Cardiac septum (tissue), 1 donor: ENCODE measurements around the gene FERMT2. TPM values are rescaled to one million over a fixed set of nuclear protein-coding genes. Genes with fewer than 3 reads are reported as not detected.

ENCODE experiments used
- DNase-seq: peaks from one replicate; pipeline ENCODE4 v3.0.0-alpha.2; 2020; ENCODE audit warnings: low spot score
- intact Hi-C: fragments of 100-400 bp; cut with DNase I; formaldehyde crosslinking; loops from one replicate; pipeline ENCODE4 v1.14.0; 2022
- total RNA-seq: library from RNA; stranded (reverse); fragmentation: NEBNext Ultra II Directional; extraction: Animal tissue kit (Norgen Biotek cat#: 25700); gene quantifications from one replicate; pipeline ENCODE4 v1.2.1, GENCODE V29; 2021
- donor health status: DM: no; HTN: no; CAD: no.

FERMT2 gene
- total RNA-seq, 1 donor from 2014 or later = 156 TPM

DNA sequence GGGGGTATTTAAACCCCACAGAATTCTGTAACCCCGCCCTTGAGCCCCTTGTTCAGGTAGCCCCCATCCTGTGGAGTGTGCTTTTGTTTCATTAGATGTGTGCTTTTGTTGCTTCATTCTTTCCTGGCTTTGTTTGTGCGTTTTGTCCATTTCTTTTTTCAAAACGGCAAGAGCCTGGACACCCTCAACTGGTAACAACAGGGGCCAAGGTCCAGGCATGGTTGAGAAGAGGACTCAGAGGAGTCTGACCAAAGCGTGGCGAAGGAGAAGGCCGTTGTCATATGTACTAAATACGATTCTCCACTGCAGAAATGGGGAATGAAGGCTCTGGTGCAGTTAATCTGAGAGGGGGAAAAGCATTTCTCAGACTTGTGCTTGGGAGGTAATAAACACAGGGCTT is 113.4 kb downstream of the FERMT2 start:
- DNase-seq = no peak
- intact Hi-C loops = no loop called here

GRCh38 chr14:52836063-52836462 is 114.8 kb downstream of the FERMT2 start:
- DNase-seq = no peak

GRCh38 chr14:52835122-52835903 is 115.5 kb downstream of the FERMT2 start:
- DNase-seq = no peak

More at GRCh38 chr14:52836063-52836462, 114.8 kb downstream of the FERMT2 start:
- intact Hi-C loops = no loop called here

DNA sequence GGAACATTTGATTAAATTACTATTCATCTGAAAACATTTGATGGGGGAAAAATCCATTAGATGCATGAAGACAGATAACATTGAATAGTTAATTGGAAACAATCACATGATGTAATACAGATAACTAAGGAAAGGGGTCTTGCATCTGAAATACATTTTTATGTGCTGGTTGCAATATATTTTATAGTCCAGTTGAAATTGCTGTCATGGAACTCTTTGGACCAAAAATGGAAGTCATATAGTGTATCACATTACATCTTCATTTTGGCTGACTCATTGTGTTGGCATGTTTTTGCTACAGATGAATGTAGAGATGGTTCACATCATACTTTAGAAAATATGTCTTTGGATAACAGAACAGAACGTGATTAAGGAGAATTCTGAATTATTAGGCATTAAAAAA is 116.4 kb downstream of the FERMT2 start:
- intact Hi-C loops = no loop called here
- no peak for DNase-seq

More at GRCh38 chr14:52835122-52835903, 115.5 kb downstream of the FERMT2 start:
- intact Hi-C loops = no loop called here

DNA sequence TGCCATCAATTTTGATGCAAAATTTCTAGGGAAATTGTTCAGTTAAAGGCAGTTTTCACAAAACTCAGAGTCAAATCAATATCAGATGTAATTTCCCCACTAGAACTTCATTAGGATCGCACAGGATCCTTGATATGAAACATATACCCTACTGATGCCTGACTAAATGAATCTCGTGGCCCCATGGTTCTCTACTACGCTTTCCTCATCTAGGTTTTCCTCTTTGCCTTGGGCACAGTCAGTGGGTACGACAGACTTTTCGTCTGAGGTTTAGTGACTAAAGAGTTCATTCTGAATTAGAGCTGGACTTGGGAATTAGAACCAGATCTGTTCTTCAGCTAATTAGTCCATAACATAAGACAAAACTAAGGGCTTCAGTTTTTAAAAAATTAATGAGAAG is 117.0 kb downstream of the FERMT2 start:
- intact Hi-C loops = no loop called here
- no peak for DNase-seq

- intact Hi-C loops = no loop called here
- no peak for DNase-seq
Observed at GRCh38 chr14:52829527-52830185, 121.2 kb downstream of the FERMT2 start.

GRCh38 chr14:52827426-52827825 is 123.4 kb downstream of the FERMT2 start:
- no peak for DNase-seq
- intact Hi-C loops = no loop called here

GRCh38 chr14:52825085-52825484 is 125.8 kb downstream of the FERMT2 start:
- intact Hi-C loops = no loop called here
- DNase-seq = no peak

DNA sequence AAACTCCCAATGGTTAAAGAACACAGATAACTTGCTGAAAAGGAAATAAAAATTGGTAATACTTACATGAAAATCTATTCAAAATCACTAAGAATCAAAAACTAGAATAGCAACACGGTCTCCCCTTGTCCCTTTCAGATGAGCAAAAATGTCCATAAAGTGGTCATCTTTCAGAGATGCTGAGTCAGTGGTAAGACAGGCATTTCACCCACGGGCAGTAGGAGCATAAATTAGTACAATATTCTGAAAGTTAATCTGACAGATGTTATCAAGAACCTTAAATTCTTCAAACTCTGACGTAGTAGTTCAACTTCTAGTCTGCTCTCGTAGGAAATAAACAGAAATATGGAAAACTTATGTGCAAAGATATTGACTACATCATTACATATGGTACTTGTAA is 126.4 kb downstream of the FERMT2 start:
- intact Hi-C loops = loop anchor here (5.0 kb wide), 2 partner anchors 233 to 483 kb away; no protein-coding TSS in a partner anchor
- no peak for DNase-seq

GRCh38 chr14:52821805-52822250 is 129.0 kb downstream of the FERMT2 start:
- intact Hi-C loops = loop anchor here (2.0 to 5.0 kb wide), 3 partner anchors 141 to 485 kb away; no protein-coding TSS in a partner anchor
- no peak for DNase-seq

GRCh38 chr14:52808101-52808500 is 142.7 kb downstream of the FERMT2 start:
- no peak for DNase-seq
- intact Hi-C loops = no loop called here

Other genes starting within 250 kb of the FERMT2 start
- 91.9 TPM for gene PSMC6, start 243.8 kb downstream of the FERMT2 start, total RNA-seq
- gene STYX, start 220.9 kb downstream of the FERMT2 start, total RNA-seq = 12.2 TPM
- 7.7 TPM for gene GNPNAT1, start 159.4 kb downstream of the FERMT2 start, total RNA-seq
- 8.3 TPM for gene DDHD1, start 202.3 kb upstream of the FERMT2 start, total RNA-seq